Middle frontal gyrus (tissue), 1 donor: ENCODE results near the gene LRRC15.

ENCODE experiments used
- DNase-seq: peaks from one replicate; pipeline ENCODE4 v3.0.0-alpha.2; 2015; ENCODE audit warnings: low spot score; ENCODE audit errors: extremely low spot score

The LRRC15 gene

GRCh38 chr3:194364652-194365434 is 4.7 kb downstream of the LRRC15 start:
- DNase-seq: no peak

- no peak for DNase-seq
Measured at GRCh38 chr3:194364314-194364651, 5.3 kb downstream of the LRRC15 start.

GRCh38 chr3:194360568-194360967 is 9.0 kb downstream of the LRRC15 start:
- no peak for DNase-seq

- no peak for DNase-seq
Measured at GRCh38 chr3:194357681-194358080, 11.9 kb downstream of the LRRC15 start.

- DNase-seq: no peak
Measured at GRCh38 chr3:194355379-194355778, 14.2 kb downstream of the LRRC15 start.

GRCh38 chr3:194354315-194354714 is 15.2 kb downstream of the LRRC15 start:
- DNase-seq: no peak

GRCh38 chr3:194352667-194353246 is 16.8 kb downstream of the LRRC15 start:
- DNase-seq: no peak

- DNase-seq: no peak
Measured at GRCh38 chr3:194351952-194352536, 17.5 kb downstream of the LRRC15 start.

- DNase-seq: no peak
Measured at GRCh38 chr3:194351080-194351672, 18.4 kb downstream of the LRRC15 start, which contains the start of gene CPN2. Gene CPN2, minus strand, starts transcription at chr3:194351328. Its CDS starts 8,626 bp downstream, at chr3:194342702.

- DNase-seq: no peak
Measured at GRCh38 chr3:194350726-194351071, 18.8 kb downstream of the LRRC15 start.

- DNase-seq: no peak
Measured at GRCh38 chr3:194348354-194348753, 21.2 kb downstream of the LRRC15 start.

GRCh38 chr3:194346621-194347020 is 22.9 kb downstream of the LRRC15 start:
- no peak for DNase-seq

GRCh38 chr3:194346035-194346434 is 23.5 kb downstream of the LRRC15 start:
- no peak for DNase-seq

GRCh38 chr3:194344012-194344411 is 25.5 kb downstream of the LRRC15 start:
- DNase-seq: peak; percentile 53

- no peak for DNase-seq
Measured at GRCh38 chr3:194343561-194343893, 26.0 kb downstream of the LRRC15 start.

- DNase-seq: no peak
Measured at GRCh38 chr3:194342861-194343560, 26.5 kb downstream of the LRRC15 start.

GRCh38 chr3:194340757-194341400 is 28.7 kb downstream of the LRRC15 start:
- DNase-seq: no peak

- no peak for DNase-seq
Measured at GRCh38 chr3:194339840-194340239, 29.7 kb downstream of the LRRC15 start.

- DNase-seq: no peak
Measured at GRCh38 chr3:194339356-194339755, 30.2 kb downstream of the LRRC15 start.

- DNase-seq: no peak
Measured at GRCh38 chr3:194337965-194338753, 31.4 kb downstream of the LRRC15 start.
